Spinal cord (tissue), 10 donors: Measurements from ENCODE around the gene ZBTB7A. TPM values are rescaled to one million over a fixed set of nuclear protein-coding genes. Genes with fewer than 3 reads are reported as not detected.
A peak's percentile ranks its signal among the peaks of the same experiment; 100 is the strongest.

Experiments
- DNase-seq, 6 donors: peaks; one replicate each; pipeline versions ENCODE4 v3.0.0 to v3.0.0-alpha.2; 2013 to 2015; ENCODE audit warnings: low spot score in 6 of 6, low read depth in 4 of 6
- H3K27ac ChIP-seq: one replicate; pipeline ENCODE4 v1.5.1; 2013; ENCODE audit warnings: low read depth, low read length, control low read depth
- H3K27me3 ChIP-seq: one replicate; pipeline ENCODE4 v1.6.1; 2013; ENCODE audit warnings: low read length; ENCODE audit not compliant: control insufficient read depth, insufficient read depth
- H3K36me3 ChIP-seq: one replicate; pipeline ENCODE4 v1.6.1; 2013; ENCODE audit warnings: low read length; ENCODE audit not compliant: control insufficient read depth, insufficient read depth
- H3K4me1 ChIP-seq: one replicate; pipeline ENCODE4 v1.6.1; 2013; ENCODE audit warnings: low read length; ENCODE audit not compliant: control insufficient read depth, insufficient read depth
- H3K4me3 ChIP-seq: one replicate; pipeline ENCODE4 v1.5.1; 2013; ENCODE audit warnings: low read depth, low read length, control low read depth
- H3K9me3 ChIP-seq: one replicate; pipeline ENCODE4 v1.6.1; 2013; ENCODE audit warnings: low read length; ENCODE audit not compliant: control insufficient read depth, insufficient read depth
- WGBS: methylation state at CpG from one replicate; pipeline ENCODE4 v1.1.5; 2013; ENCODE audit warnings: missing lambda C conversion rate; ENCODE audit not compliant: insufficient coverage; 5-methylcytosine and 5-hydroxymethylcytosine counted together
- polyA plus RNA-seq, 2 donors: library from polyadenylated mRNA; unstranded; fragments of 120-200 nt; gene quantifications; one replicate each; pipeline ENCODE4 v1.2.1, GENCODE V29; 2013; ENCODE audit not compliant: insufficient read length in 2 of 2
- total RNA-seq, 2 donors: library from RNA; depleted of rRNA in 1 of 2; stranded (reverse); fragments of 120-200 nt in 1 of 2; fragments of >200 nt in 1 of 2; gene quantifications; one replicate each; pipeline versions ENCODE4 v1.2.3 to v1.2.4, GENCODE V29; 2013 to 2014
- donor health status: healthy.

ZBTB7A gene
- total and polyA plus RNA-seq, 4 donors = 6.6 to 14.6 (median 9.8) TPM

GRCh38 chr19:4062419-4063368, 4.0 kb downstream of the ZBTB7A start:
- no peak overlapping the region for H3K27ac ChIP-seq
- no peaks in the 10 kb centered on the region for H3K27me3 ChIP-seq
- no peaks in the 10 kb centered on the region for H3K9me3 ChIP-seq
- peaks cover 70% of the 10 kb centered on the region for H3K36me3 ChIP-seq
- 81% methylated on average over 24 of the region's 30 CpGs for WGBS
- H3K4me3 ChIP-seq = peak overlapping the region; percentile 52
- peaks cover 72% of the 10 kb centered on the region for H3K4me1 ChIP-seq
- DNase-seq = no peak

- no peaks in the 10 kb centered on the region for H3K27me3 ChIP-seq
- H3K4me1 ChIP-seq = peaks cover 73% of the 10 kb centered on the region
- DNase-seq = no peak
- H3K4me3 ChIP-seq = no peak overlapping the region
- no peak overlapping the region for H3K27ac ChIP-seq
- no peaks in the 10 kb centered on the region for H3K9me3 ChIP-seq
- H3K36me3 ChIP-seq = peaks cover 74% of the 10 kb centered on the region
- WGBS = 78% methylated on average over 26 of the region's 29 CpGs
Measured at GRCh38 chr19:4061683-4062418, 4.8 kb downstream of the ZBTB7A start.

DNA sequence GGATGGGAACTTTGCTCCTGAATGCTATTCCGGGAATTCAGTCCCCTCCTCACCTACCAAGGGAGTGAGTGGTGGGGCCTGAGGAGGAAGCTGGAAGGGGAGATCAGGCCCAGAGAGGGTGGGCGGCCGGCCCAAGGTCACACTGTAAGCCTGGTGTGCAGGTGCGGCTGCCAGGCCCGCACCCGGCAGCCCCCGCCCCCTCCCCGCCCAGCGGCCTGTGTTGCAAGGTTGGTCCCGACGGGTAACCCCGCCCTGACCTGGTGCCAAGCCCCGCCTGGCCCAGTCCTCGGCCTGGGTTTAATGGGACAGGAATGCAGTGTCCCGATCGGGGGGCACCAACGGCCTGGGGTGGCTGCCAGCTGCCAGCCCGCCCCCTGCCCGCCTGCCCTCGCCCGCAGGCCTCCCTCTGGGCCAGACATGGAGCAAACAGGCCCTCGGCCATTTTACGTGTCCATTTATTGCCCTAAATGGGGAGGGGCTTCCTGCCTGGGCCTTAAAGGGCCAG, 5.5 kb downstream of the ZBTB7A start:
- Histone ChIP-seq H3K27ac (no peak overlapping the region), H3K4me3 (no peak overlapping the region), H3K36me3 (peaks cover 75% of the 10 kb centered on the region), H3K4me1 (peaks cover 73% of the 10 kb centered on the region), H3K9me3 (no peaks in the 10 kb centered on the region), H3K27me3 (no peaks in the 10 kb centered on the region)
- 33% methylated on average over 21 of the region's 23 CpGs for WGBS
- DNase-seq = peak in 1 of 6 donors; percentile 6

- DNase-seq = peak in 1 of 6 donors; percentile 1
- peaks cover 77% of the 10 kb centered on the region for H3K36me3 ChIP-seq
- no peaks in the 10 kb centered on the region for H3K27me3 ChIP-seq
- 89% methylated on average over 15 of the region's 16 CpGs for WGBS
- no peak overlapping the region for H3K4me3 ChIP-seq
- peak overlapping the region; percentile 29 for H3K27ac ChIP-seq
- no peaks in the 10 kb centered on the region for H3K9me3 ChIP-seq
- peaks cover 73% of the 10 kb centered on the region for H3K4me1 ChIP-seq
Measured at GRCh38 chr19:4060621-4061177, 6.0 kb downstream of the ZBTB7A start.

- WGBS = 74% methylated on average over 34 of the region's 42 CpGs
- H3K9me3 ChIP-seq = no peaks in the 10 kb centered on the region
- H3K27me3 ChIP-seq = no peaks in the 10 kb centered on the region
- peak overlapping the region; percentile 90 for H3K27ac ChIP-seq
- H3K4me3 ChIP-seq = no peak overlapping the region
- peaks cover 73% of the 10 kb centered on the region for H3K4me1 ChIP-seq
- H3K36me3 ChIP-seq = peaks cover 81% of the 10 kb centered on the region
- DNase-seq = no peak
Measured at GRCh38 chr19:4059891-4060620, 6.6 kb downstream of the ZBTB7A start.

GRCh38 chr19:4059453-4059871, 7.2 kb downstream of the ZBTB7A start:
- WGBS = 37% methylated on average over 12 of the region's 19 CpGs
- H3K27me3 ChIP-seq = no peaks in the 10 kb centered on the region
- H3K27ac ChIP-seq = peak overlapping the region; percentile 90
- peaks cover 70% of the 10 kb centered on the region for H3K4me1 ChIP-seq
- H3K4me3 ChIP-seq = no peak overlapping the region
- no peak for DNase-seq
- no peaks in the 10 kb centered on the region for H3K9me3 ChIP-seq
- H3K36me3 ChIP-seq = peaks cover 84% of the 10 kb centered on the region

DNA sequence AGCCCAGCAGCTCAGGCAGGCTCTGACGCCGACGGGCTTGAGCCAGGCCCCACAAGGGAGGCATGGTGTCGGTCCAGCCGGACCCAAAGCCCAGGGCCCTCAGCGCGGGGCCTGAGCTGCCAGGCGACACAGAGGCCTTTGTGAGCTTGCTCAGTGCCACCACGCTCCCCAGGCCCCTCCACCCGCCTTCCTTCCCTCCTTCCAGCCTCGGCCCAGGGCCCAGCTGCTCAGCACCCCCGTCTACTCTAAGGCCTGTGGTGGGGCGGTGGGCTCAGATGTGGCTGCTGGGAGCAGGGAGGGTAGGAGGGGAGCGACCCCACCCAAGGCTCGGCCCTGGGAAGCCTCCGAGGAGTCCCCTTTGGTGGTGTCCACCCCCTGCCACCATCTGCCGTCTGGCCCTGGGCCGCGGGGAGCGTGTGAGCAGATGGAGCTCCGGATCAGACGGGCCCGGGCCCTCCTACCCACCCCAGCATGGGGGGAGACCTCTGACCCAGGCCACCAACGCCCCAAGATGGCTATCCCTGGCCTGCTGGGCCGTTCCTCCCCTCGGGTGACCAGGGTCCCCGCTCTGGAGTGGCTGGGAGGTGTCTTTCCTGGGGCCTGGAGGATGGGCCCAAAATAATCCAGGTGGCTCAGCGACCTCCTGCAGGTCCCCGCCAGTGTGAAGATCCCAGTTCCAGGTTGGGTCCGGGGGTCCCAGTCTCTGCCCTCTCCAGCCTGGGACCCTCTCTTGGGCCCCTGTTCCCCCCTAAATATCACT, 7.8 kb downstream of the ZBTB7A start:
- peak in 2 of 6 donors; percentile 44 to 76 for DNase-seq
- Histone ChIP-seq H3K9me3 (no peaks in the 10 kb centered on the region), H3K4me3 (no peak overlapping the region), H3K27me3 (no peaks in the 10 kb centered on the region), H3K36me3 (peaks cover 84% of the 10 kb centered on the region), H3K27ac (peak overlapping the region; percentile 90), H3K4me1 (peaks cover 65% of the 10 kb centered on the region)
- WGBS = 47% methylated on average over 19 of the region's 30 CpGs

DNA sequence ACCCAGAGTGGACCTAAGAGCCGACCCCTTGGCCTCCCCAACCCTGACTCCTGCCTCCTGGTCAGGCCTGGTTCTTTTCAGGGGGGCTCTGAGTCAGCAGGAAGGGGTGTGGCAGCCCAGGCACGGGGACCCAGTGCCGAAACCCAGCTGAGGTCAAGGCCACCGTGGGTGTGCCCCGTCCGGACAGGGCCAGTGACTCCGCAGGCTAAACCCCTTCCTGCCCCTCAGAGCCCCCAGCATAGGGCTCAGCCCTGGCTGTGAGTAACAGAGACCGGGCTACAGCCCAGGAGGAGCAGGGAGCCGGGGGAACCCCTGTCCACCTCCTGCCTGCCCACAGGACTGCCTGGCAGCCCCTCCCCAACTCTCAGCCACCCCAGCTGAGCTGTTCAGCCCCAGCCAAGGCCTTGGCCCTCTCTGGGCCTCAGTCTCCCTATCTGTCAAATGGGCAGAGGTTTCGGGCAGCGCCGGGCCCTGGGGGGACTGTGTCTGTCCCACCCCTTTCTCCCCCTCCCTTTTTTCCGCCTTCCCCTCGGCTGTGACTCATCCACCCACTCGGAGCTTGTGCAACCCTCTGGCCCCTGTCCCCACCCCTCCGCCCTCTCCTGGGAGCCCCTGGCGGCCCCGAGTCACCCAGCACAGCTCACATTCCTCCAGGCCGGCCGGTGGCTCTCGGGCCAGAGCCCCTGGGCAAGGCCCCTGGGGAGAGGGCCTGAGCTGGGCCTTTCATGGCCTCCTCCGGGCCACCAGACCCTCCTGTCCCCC, 8.6 kb downstream of the ZBTB7A start:
- H3K9me3 ChIP-seq = no peaks in the 10 kb centered on the region
- peak overlapping the region; percentile 90 for H3K27ac ChIP-seq
- no peak for DNase-seq
- no peak overlapping the region for H3K4me3 ChIP-seq
- H3K36me3 ChIP-seq = peaks cover 84% of the 10 kb centered on the region
- no peaks in the 10 kb centered on the region for H3K27me3 ChIP-seq
- H3K4me1 ChIP-seq = peaks cover 60% of the 10 kb centered on the region
- WGBS = 70% methylated on average over 22 of the region's 22 CpGs
